AG09309 (cell line): ENCODE measurements around the gene PRKCQ.

Source experiments
- DNase-seq: peaks from one replicate; pipeline ENCODE4 v3.0.0-alpha.2; 2010; ENCODE audit warnings: low read depth
- H3K4me3 ChIP-seq: 2 replicates; pipeline ENCODE4 v1.5.1; 2011; ENCODE audit warnings: mild to moderate bottlenecking, low read depth, low read length, moderate library complexity; ENCODE audit not compliant: control insufficient read depth
- TF ChIP-seq, protein P1 (sequence below): IDR thresholded peaks from 2 replicates; pipeline ENCODE4 v1.5.1; 2011; ENCODE audit warnings: mild to moderate bottlenecking, low read depth, low read length, inconsistent platforms; ENCODE audit not compliant: insufficient read depth, control insufficient read depth; ENCODE audit errors: missing control alignments

Gene PRKCQ

DNA sequence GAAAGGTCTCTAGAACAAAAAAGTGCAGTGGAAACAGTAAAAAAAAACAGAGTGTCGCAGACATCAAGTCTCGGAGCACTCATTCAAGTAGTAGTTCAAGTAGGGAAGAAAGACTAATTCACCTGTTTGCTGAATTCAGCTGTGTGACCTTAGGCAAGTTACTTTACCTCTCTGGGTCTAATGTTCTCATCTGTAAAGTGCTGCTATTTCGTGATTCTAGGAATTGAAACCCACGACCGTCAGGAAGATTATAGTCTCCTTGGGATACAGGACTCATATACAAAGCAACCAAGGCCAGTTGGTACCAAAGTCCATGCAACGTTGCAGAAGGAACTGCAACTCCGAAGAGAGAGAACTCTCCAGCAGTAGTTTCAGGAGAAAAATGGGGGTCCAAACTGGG lies 26.1 kb downstream of the PRKCQ start:
- TF ChIP-seq, protein P1, sequence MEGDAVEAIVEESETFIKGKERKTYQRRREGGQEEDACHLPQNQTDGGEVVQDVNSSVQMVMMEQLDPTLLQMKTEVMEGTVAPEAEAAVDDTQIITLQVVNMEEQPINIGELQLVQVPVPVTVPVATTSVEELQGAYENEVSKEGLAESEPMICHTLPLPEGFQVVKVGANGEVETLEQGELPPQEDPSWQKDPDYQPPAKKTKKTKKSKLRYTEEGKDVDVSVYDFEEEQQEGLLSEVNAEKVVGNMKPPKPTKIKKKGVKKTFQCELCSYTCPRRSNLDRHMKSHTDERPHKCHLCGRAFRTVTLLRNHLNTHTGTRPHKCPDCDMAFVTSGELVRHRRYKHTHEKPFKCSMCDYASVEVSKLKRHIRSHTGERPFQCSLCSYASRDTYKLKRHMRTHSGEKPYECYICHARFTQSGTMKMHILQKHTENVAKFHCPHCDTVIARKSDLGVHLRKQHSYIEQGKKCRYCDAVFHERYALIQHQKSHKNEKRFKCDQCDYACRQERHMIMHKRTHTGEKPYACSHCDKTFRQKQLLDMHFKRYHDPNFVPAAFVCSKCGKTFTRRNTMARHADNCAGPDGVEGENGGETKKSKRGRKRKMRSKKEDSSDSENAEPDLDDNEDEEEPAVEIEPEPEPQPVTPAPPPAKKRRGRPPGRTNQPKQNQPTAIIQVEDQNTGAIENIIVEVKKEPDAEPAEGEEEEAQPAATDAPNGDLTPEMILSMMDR: no peak
- no peak for DNase-seq
- H3K4me3 ChIP-seq: no peak overlapping the region

DNA sequence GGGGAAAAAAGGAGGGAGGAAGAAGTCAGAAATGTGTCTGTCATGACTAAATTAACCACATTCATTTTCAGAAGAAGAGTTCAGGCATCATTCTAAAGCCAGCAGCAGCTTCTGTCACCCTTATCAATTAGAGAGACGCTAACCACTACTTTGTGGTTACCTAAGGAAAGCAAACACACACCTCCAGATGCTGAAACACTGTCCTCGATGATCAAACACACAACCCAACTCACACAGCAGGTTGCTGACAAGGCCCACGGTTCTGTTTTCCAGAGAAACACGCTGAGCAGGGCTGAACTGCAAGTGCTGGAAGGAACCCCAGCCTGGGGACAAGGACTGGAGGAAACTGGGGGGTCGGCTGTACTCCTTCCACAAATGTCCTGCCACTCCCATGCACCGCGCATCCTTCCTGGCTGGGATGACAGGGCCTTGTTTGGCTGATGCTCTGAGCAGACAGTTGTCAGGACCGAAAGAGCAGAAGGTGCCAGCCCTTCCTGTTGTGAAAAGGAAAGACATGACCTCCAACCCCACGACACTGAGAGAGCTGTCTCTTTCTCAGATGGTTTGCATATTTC lies 36.6 kb downstream of the PRKCQ start:
- TF ChIP-seq, protein P1: no peak
- no peak overlapping the region for H3K4me3 ChIP-seq
- no peak for DNase-seq

DNA sequence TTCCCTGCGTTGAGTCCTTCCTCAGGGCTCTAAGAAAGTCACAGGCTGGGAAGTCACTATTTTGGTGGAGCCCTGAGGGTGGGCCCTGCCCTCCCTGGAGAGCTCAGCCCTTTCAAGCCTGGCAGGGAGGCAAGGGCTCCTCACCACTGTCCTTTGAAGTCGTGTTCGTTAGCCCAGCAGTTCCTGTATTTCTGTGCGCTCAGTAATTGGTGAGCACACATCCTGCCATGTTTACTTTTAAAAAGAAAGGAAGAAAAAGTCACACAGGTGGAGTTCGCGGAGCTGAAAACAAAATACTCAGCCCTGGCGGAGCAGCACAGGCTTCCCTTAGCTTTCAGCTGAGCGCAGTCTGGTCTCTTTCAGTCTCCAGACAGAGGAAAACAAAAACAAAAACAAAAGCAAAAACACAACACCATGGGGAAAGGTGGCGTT lies 37.1 kb downstream of the PRKCQ start:
- TF ChIP-seq, protein P1: no peak
- DNase-seq: no peak

DNA sequence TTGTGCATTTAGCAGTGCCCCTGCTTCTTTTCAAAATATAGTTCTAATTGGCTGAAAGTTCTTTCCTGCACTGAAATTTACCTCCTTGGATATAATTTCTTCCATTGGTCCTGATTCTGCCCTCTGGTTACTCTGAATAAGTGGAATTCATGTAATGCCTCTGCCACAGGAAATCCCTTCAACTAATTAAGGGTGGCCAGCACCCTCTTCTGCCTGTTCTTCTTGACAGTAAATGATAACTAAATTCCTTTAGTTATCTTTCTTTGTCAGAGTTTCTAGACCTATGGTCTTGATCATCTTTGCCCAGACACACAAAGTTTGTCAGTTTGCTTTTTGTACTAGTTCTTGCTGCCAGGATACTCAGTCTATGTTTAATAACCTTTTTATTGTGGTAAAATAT lies 40.2 kb downstream of the PRKCQ start:
- no peak for DNase-seq
- TF ChIP-seq, protein P1: no peak

More for the DNA sequence above, 37.1 kb downstream of the PRKCQ start:
- H3K4me3 ChIP-seq: no peak overlapping the region

DNA sequence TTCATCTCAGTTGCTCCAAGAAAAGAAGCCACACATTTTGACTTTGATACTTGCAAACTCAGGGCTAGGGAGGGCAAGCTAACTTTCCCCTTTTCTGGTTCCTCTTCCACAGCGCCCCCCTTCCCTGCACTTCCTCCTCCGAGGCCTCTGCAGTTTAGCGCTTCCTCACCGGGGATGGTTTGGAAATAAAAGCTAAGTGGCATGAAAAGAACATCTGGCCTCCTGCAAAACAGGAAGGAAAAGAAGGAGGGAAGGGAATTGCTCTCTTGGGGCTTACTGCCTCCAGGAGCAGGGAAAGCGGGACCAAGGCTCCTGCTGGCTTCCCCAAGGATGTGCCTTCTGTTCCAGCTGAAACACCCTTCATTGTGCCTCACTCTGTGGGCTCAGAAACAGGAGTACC lies 42.3 kb downstream of the PRKCQ start:
- TF ChIP-seq, protein P1: no peak
- H3K4me3 ChIP-seq: no peak overlapping the region
- DNase-seq: no peak

More for the DNA sequence above, 40.2 kb downstream of the PRKCQ start:
- H3K4me3 ChIP-seq: no peak overlapping the region

DNA sequence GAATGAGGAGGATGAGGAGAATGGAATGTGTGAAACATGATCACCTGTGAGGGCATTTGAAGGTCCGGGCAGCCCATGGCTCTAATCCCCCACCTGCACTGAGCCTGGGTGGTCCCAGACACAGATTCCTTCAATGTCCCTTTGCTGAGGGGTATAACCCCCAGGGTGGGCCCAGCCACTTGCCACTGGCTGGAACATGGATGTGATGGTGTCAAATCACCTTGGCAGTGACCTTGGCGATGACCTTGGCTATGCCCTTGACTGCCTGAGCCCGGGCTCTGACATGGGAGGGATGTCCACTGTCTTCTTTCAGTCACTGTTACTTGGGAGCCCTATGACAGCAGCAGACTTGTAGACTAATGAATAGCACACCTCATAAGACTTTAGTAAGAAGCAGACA lies 44.0 kb downstream of the PRKCQ start:
- TF ChIP-seq, protein P1: no peak
- no peak overlapping the region for H3K4me3 ChIP-seq
- no peak for DNase-seq
